H9 (cell line): ENCODE measurements around the gene ZNRF3. TPM values are rescaled to one million over a fixed set of nuclear protein-coding genes. Genes with fewer than 3 reads are reported as not detected.

Source experiments
- DNase-seq: peaks from one replicate; pipeline ENCODE4 v3.0.0-alpha.2; 2017
- H2AFZ ChIP-seq: one replicate; pipeline ENCODE4 v1.6.1; 2013; ENCODE audit warnings: mild to moderate bottlenecking, low read length, control low read depth, moderate library complexity
- H2AK5ac ChIP-seq: 2 replicates; pipeline ENCODE4 v1.6.1; 2013; ENCODE audit warnings: low read length, control low read depth, mixed read lengths; ENCODE audit not compliant: insufficient read length
- H2BK120ac ChIP-seq: one replicate; pipeline ENCODE4 v1.6.1; 2013; ENCODE audit warnings: low read depth, mild to moderate bottlenecking, low read length, control low read depth, inconsistent platforms; ENCODE audit not compliant: poor library complexity, severe bottlenecking
- H2BK12ac ChIP-seq: 2 replicates; pipeline ENCODE4 v1.6.1; 2013; ENCODE audit warnings: low read length, control low read depth, mixed read lengths, low read depth; ENCODE audit not compliant: insufficient read length
- H2BK15ac ChIP-seq: 2 replicates; pipeline ENCODE4 v1.6.1; 2013; ENCODE audit warnings: low read depth, low read length, control low read depth
- H2BK20ac ChIP-seq: one replicate; pipeline ENCODE4 v1.6.1; 2013; ENCODE audit warnings: low read depth, mild to moderate bottlenecking, low read length, control low read depth, inconsistent platforms; ENCODE audit not compliant: poor library complexity, severe bottlenecking
- H2BK5ac ChIP-seq: 2 replicates; pipeline ENCODE4 v1.6.1; 2013; ENCODE audit warnings: low read length, control low read depth, mixed read lengths; ENCODE audit not compliant: insufficient read length
- H3K14ac ChIP-seq: 2 replicates; pipeline ENCODE4 v1.6.1; 2013; ENCODE audit warnings: low read length, control low read depth; ENCODE audit not compliant: insufficient read depth
- H3K18ac ChIP-seq: 2 replicates; pipeline ENCODE4 v1.6.1; 2013; ENCODE audit warnings: low read depth, mild to moderate bottlenecking, mixed read lengths, low read length, control low read depth; ENCODE audit not compliant: insufficient read length
- H3K23ac ChIP-seq: 2 replicates; pipeline ENCODE4 v1.6.1; 2013; ENCODE audit warnings: low read length, control low read depth, mixed read lengths, low read depth; ENCODE audit not compliant: insufficient read length
- H3K23me2 ChIP-seq: 2 replicates; pipeline ENCODE4 v1.6.1; 2013; ENCODE audit warnings: low read depth, mild to moderate bottlenecking, mixed read lengths, low read length, control low read depth; ENCODE audit not compliant: insufficient read length, poor library complexity, severe bottlenecking
- H3K27ac ChIP-seq: 2 replicates; pipeline ENCODE4 v1.5.1; 2013; ENCODE audit warnings: low read length, control low read depth, mixed read lengths, low read depth; ENCODE audit not compliant: insufficient read length
- H3K27me3 ChIP-seq: 2 replicates; pipeline ENCODE4 v1.6.1; 2013; ENCODE audit warnings: low read length, control low read depth, inconsistent platforms; ENCODE audit not compliant: insufficient read depth
- H3K4ac ChIP-seq: 2 replicates; pipeline ENCODE4 v1.6.1; 2013; ENCODE audit warnings: low read depth, mild to moderate bottlenecking, control low read depth, inconsistent platforms, low read length, moderate library complexity
- H3K4me1 ChIP-seq: 2 replicates; pipeline ENCODE4 v1.6.1; 2013; ENCODE audit warnings: low read length, control low read depth, inconsistent platforms; ENCODE audit not compliant: insufficient read depth
- H3K4me2 ChIP-seq: 2 replicates; pipeline ENCODE4 v1.6.1; 2013; ENCODE audit warnings: low read length, control low read depth, mixed read lengths; ENCODE audit not compliant: insufficient read length, insufficient read depth
- H3K56ac ChIP-seq: 2 replicates; pipeline ENCODE4 v1.6.1; 2013; ENCODE audit warnings: low read depth, mild to moderate bottlenecking, mixed read lengths, low read length, control low read depth; ENCODE audit not compliant: insufficient read length
- H3K79me1 ChIP-seq: 2 replicates; pipeline ENCODE4 v1.6.1; 2013; ENCODE audit warnings: low read depth, mild to moderate bottlenecking, moderate library complexity, low read length, control low read depth, inconsistent platforms; ENCODE audit not compliant: insufficient read depth, poor library complexity, severe bottlenecking
- H3K79me2 ChIP-seq: 2 replicates; pipeline ENCODE4 v1.6.1; 2013; ENCODE audit warnings: low read length, control low read depth, inconsistent platforms; ENCODE audit not compliant: insufficient read depth
- H3K9ac ChIP-seq: 2 replicates; pipeline ENCODE4 v1.6.1; 2013; ENCODE audit warnings: low read length, control low read depth, mixed read lengths; ENCODE audit not compliant: insufficient read length; ENCODE audit errors: extremely low read depth
- H3K9me3 ChIP-seq: one replicate; pipeline ENCODE4 v1.6.1; 2013; ENCODE audit warnings: low read depth, low read length, inconsistent platforms; ENCODE audit not compliant: control insufficient read depth
- H3T11ph ChIP-seq: one replicate; pipeline ENCODE4 v1.6.1; 2013; ENCODE audit warnings: mild to moderate bottlenecking, low read length, control low read depth, inconsistent platforms
- H4K20me1 ChIP-seq: one replicate; pipeline ENCODE4 v1.6.1; 2013; ENCODE audit not compliant: control insufficient read depth, insufficient read length, insufficient read depth
- H4K5ac ChIP-seq: 2 replicates; pipeline ENCODE4 v1.6.1; 2013; ENCODE audit warnings: low read depth, mild to moderate bottlenecking, mixed read lengths, low read length, control low read depth; ENCODE audit not compliant: insufficient read length
- H4K8ac ChIP-seq: replicated peaks from 2 replicates; pipeline ENCODE4 v1.6.1; 2013; ENCODE audit warnings: low read length, control low read depth, mixed read lengths, low read depth; ENCODE audit not compliant: insufficient read length
- H4K91ac ChIP-seq: 2 replicates; pipeline ENCODE4 v1.6.1; 2013; ENCODE audit warnings: low read depth, mild to moderate bottlenecking, moderate library complexity, mixed read lengths, low read length, control low read depth; ENCODE audit not compliant: insufficient read length
- H3K27ac Mint-ChIP-seq, 3 experiments: 2 replicates in 2 of 3; 3 replicates in 1 of 3; pipeline ENCODE4 v1.8.0; 2020 to 2021; ENCODE audit warnings: mixed read lengths in 3 of 3, mild to moderate bottlenecking in 1 of 3, moderate library complexity in 1 of 3
- H3K27me3 Mint-ChIP-seq: 2 replicates; pipeline ENCODE4 v1.8.0; 2021; ENCODE audit warnings: low read depth, mild to moderate bottlenecking, moderate library complexity, mixed read lengths
- H3K36me3 Mint-ChIP-seq, 3 experiments: 2 replicates in 2 of 3; 3 replicates in 1 of 3; pipeline ENCODE4 v1.8.0; 2020 to 2021; ENCODE audit warnings: low read depth in 3 of 3, mixed read lengths in 3 of 3; ENCODE audit not compliant: insufficient read depth in 1 of 3
- H3K4me1 Mint-ChIP-seq, 2 experiments: 2 replicates each; pipeline ENCODE4 v1.8.0; 2020; ENCODE audit warnings: mixed read lengths in 2 of 2
- H3K4me3 Mint-ChIP-seq, 2 experiments: 2 replicates in 1 of 2; 3 replicates in 1 of 2; pipeline ENCODE4 v1.8.0; 2020 to 2021; ENCODE audit warnings: mild to moderate bottlenecking in 2 of 2, mixed read lengths in 2 of 2, moderate library complexity in 1 of 2
- H3K9me3 Mint-ChIP-seq, 2 experiments: 2 replicates in 1 of 2; 3 replicates in 1 of 2; pipeline ENCODE4 v1.8.0; 2020; ENCODE audit warnings: mild to moderate bottlenecking in 2 of 2, mixed read lengths in 2 of 2, moderate library complexity in 1 of 2
- WGBS: extraction: QIAGEN DNeasy Blood & Tissue Kit; methylation state at CpG from one replicate; pipeline ENCODE4 v1.1.7; 2013; ENCODE audit warnings: missing lambda C conversion rate, low lambda C conversion rate, mixed read lengths; ENCODE audit not compliant: insufficient read length; ENCODE audit errors: extremely low coverage; 5-methylcytosine and 5-hydroxymethylcytosine counted together
- total RNA-seq: library from RNA; stranded (reverse); gene quantifications from 2 replicates; pipeline ENCODE4 v1.2.1, GENCODE V29; 2021
- TF ChIP-seq, protein P1 (sequence below): fragments of 200-600 bp; sonication (generic); conservative IDR thresholded peaks from 3 replicates; pipeline ENCODE4 v1.8.0; 2021; ENCODE audit warnings: antibody characterized with exemption, mild to moderate bottlenecking

ZNRF3 gene
- total RNA-seq, 1 experiment from 2014 or later: 20.6 TPM

GRCh38 chr22:28953403-28953802 is 70.0 kb downstream of the ZNRF3 start:
- no peak overlapping the region for H3K9ac ChIP-seq
- Mint-ChIP-seq H3K27me3 (no peaks in the 10 kb centered on the region), H3K27ac (peak overlapping the region in 2 of 3 experiments; percentile 22 to 29; a peak in 2 of 7 replicates), H3K9me3 (no peaks in the 10 kb centered on the region), H3K4me1 (peaks cover 43 to 49% of the 10 kb centered on the region in 2 experiments), H3K4me3 (no peak overlapping the region), H3K36me3 (peaks cover 4 to 12% (median 9%) of the 10 kb centered on the region in 3 experiments; a peak in 6 of 7 replicates)
- H3K79me2 ChIP-seq: peaks cover 14% of the 10 kb centered on the region; the same call in 1 of the 2 replicates
- H3K23ac ChIP-seq: no peak overlapping the region
- no peak overlapping the region for H3K56ac ChIP-seq
- no peak overlapping the region for H4K5ac ChIP-seq
- TF ChIP-seq, protein P1, sequence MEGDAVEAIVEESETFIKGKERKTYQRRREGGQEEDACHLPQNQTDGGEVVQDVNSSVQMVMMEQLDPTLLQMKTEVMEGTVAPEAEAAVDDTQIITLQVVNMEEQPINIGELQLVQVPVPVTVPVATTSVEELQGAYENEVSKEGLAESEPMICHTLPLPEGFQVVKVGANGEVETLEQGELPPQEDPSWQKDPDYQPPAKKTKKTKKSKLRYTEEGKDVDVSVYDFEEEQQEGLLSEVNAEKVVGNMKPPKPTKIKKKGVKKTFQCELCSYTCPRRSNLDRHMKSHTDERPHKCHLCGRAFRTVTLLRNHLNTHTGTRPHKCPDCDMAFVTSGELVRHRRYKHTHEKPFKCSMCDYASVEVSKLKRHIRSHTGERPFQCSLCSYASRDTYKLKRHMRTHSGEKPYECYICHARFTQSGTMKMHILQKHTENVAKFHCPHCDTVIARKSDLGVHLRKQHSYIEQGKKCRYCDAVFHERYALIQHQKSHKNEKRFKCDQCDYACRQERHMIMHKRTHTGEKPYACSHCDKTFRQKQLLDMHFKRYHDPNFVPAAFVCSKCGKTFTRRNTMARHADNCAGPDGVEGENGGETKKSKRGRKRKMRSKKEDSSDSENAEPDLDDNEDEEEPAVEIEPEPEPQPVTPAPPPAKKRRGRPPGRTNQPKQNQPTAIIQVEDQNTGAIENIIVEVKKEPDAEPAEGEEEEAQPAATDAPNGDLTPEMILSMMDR: no peak
- no peaks in the 10 kb centered on the region for H3K9me3 ChIP-seq
- no peak overlapping the region for H3K4ac ChIP-seq
- no peak overlapping the region for H2BK5ac ChIP-seq
- H3T11ph ChIP-seq: no peak overlapping the region
- no peak overlapping the region for H2BK15ac ChIP-seq
- no peak overlapping the region for H3K27ac ChIP-seq
- peaks cover 5% of the 10 kb centered on the region for H4K20me1 ChIP-seq
- no peak overlapping the region for H2AFZ ChIP-seq
- H4K91ac ChIP-seq: no peak overlapping the region
- peaks cover 4% of the 10 kb centered on the region; the same call in 1 of the 2 replicates for H3K4me1 ChIP-seq
- H3K18ac ChIP-seq: no peak overlapping the region
- no peaks in the 10 kb centered on the region for H3K23me2 ChIP-seq
- no peak overlapping the region for H4K8ac ChIP-seq
- H3K79me1 ChIP-seq: peaks cover 9% of the 10 kb centered on the region
- H2AK5ac ChIP-seq: no peak overlapping the region
- WGBS: no CpG with 5 or more reads among the region's 2 CpGs
- no peak overlapping the region for H2BK20ac ChIP-seq
- no peaks in the 10 kb centered on the region for H3K27me3 ChIP-seq
- no peak overlapping the region for H2BK12ac ChIP-seq
- DNase-seq: no peak
- no peak overlapping the region for H3K14ac ChIP-seq
- no peak overlapping the region for H2BK120ac ChIP-seq
- H3K4me2 ChIP-seq: no peak overlapping the region
